Measurements from ENCODE around the gene SPANXN4.

The SPANXN4 gene

GRCh38 chrX:143047511-143047910, 21.8 kb downstream of the SPANXN4 start:
- no peak for TF ChIP-seq MYC (IDR thresholded peaks at IDR 0.05; ENCODE audit: low read depth, low read length)
- no peak for TF ChIP-seq POLR2A (IDR thresholded peaks at IDR 0.05; ENCODE audit: extremely low read depth, insufficient read length)
- TF ChIP-seq CTCF (IDR thresholded peaks at IDR 0.05; ENCODE audit: low read depth, low read length), result no peak
- TF ChIP-seq MAX (IDR thresholded peaks at IDR 0.05; ENCODE audit: low read depth, low read length), result no peak
- no peak overlapping the region for H3K4me3 ChIP-seq (ENCODE audit: low read depth, low read length)
- DNase-seq (ENCODE audit: low read depth), result no peak

GRCh38 chrX:143058120-143058519, 32.4 kb downstream of the SPANXN4 start:
- DNase-seq (ENCODE audit: low read depth), result no peak

GRCh38 chrX:143081231-143081630, 55.5 kb downstream of the SPANXN4 start:
- no peak overlapping the region for H3K4me3 ChIP-seq (ENCODE audit: low read depth, low read length)
- no peak for TF ChIP-seq POLR2A (IDR thresholded peaks at IDR 0.05; ENCODE audit: extremely low read depth, insufficient read length)
- TF ChIP-seq MAX (IDR thresholded peaks at IDR 0.05; ENCODE audit: low read depth, low read length), result no peak
- TF ChIP-seq MYC (IDR thresholded peaks at IDR 0.05; ENCODE audit: low read depth, low read length), result no peak
- no peak for TF ChIP-seq CTCF (IDR thresholded peaks at IDR 0.05; ENCODE audit: low read depth, low read length)
- no peak for DNase-seq (ENCODE audit: low read depth)

More at GRCh38 chrX:143058120-143058519, 32.4 kb downstream of the SPANXN4 start:
- no peak overlapping the region for H3K4me3 ChIP-seq (ENCODE audit: low read depth, low read length)
- no peak for TF ChIP-seq MAX (IDR thresholded peaks at IDR 0.05; ENCODE audit: low read depth, low read length)
- no peak for TF ChIP-seq CTCF (IDR thresholded peaks at IDR 0.05; ENCODE audit: low read depth, low read length)
- TF ChIP-seq POLR2A (IDR thresholded peaks at IDR 0.05; ENCODE audit: extremely low read depth, insufficient read length), result no peak
- no peak for TF ChIP-seq MYC (IDR thresholded peaks at IDR 0.05; ENCODE audit: low read depth, low read length)

- DNase-seq (ENCODE audit: low read depth), result no peak
- H3K4me3 ChIP-seq (ENCODE audit: low read depth, low read length), result no peak overlapping the region
- no peak for TF ChIP-seq MAX (IDR thresholded peaks at IDR 0.05; ENCODE audit: low read depth, low read length)
- TF ChIP-seq MYC (IDR thresholded peaks at IDR 0.05; ENCODE audit: low read depth, low read length), result no peak
- no peak for TF ChIP-seq POLR2A (IDR thresholded peaks at IDR 0.05; ENCODE audit: extremely low read depth, insufficient read length)
- TF ChIP-seq CTCF (IDR thresholded peaks at IDR 0.05; ENCODE audit: low read depth, low read length), result no peak
Measured at GRCh38 chrX:143082537-143082936, 56.8 kb downstream of the SPANXN4 start.

Measured in NB4 (cell line).